IMR-90 (cell line): ENCODE results near the gene LRRN2. TPM values are rescaled to one million over a fixed set of nuclear protein-coding genes. Genes with fewer than 3 reads are reported as not detected.

ENCODE experiments used
- ATAC-seq: fragments of 200-7000 bp; cut with Tn5 transposase; 2 replicates; pipeline ENCODE4 v1.9.1; 2020; ENCODE audit warnings: low read depth, mild to moderate bottlenecking, moderate library complexity
- BruUV-seq: library from RNA; stranded (reverse); fragments of 400-500 nt; replicated peaks from 2 replicates; lab custom pipeline; 2021; lab: Mats Ljungman, UMichigan
- CTCF ChIA-PET: fragments of 300-600 bp; formaldehyde crosslinking; extraction: SDS; loops from one replicate; lab custom pipeline; 2021; ENCODE audit warnings: antibody characterized with exemption; lab: Yijun Ruan, JAX
- POLR2A ChIA-PET: fragments of 300-600 bp; sonication (Branson Sonifier 250); formaldehyde crosslinking; loops from one replicate; lab custom pipeline; 2022; ENCODE audit warnings: antibody characterized with exemption; ENCODE audit not compliant: unreplicated experiment; lab: Charles Lee
- DNase-seq: peaks from one replicate; pipeline ENCODE4 v3.0.0; 2013
- H2AFZ ChIP-seq: replicated peaks from 2 replicates; pipeline ENCODE3; 2013; ENCODE audit warnings: low read length, mild to moderate bottlenecking; ENCODE audit not compliant: poor library complexity
- H2AK5ac ChIP-seq: 2 replicates; pipeline ENCODE4 v1.6.1; 2013; ENCODE audit warnings: low read depth, low read length, inconsistent platforms
- H2AK9ac ChIP-seq: replicated peaks from 2 replicates; pipeline ENCODE3; 2013; ENCODE audit warnings: mild to moderate bottlenecking, low read depth, low read length, moderate library complexity; ENCODE audit not compliant: poor library complexity
- H2BK120ac ChIP-seq: 2 replicates; pipeline ENCODE4 v1.6.1; 2013; ENCODE audit warnings: low read depth, low read length, inconsistent platforms
- H2BK15ac ChIP-seq: 3 replicates; pipeline ENCODE4 v1.6.1; 2013; ENCODE audit warnings: low read depth, low read length, inconsistent platforms
- H2BK20ac ChIP-seq: 2 replicates; pipeline ENCODE4 v1.6.1; 2013; ENCODE audit warnings: low read depth, mild to moderate bottlenecking, inconsistent platforms, low read length, moderate library complexity
- H2BK5ac ChIP-seq: 2 replicates; pipeline ENCODE4 v1.6.1; 2013; ENCODE audit warnings: mild to moderate bottlenecking, low read depth, low read length, inconsistent platforms; ENCODE audit not compliant: poor library complexity, severe bottlenecking
- H3K14ac ChIP-seq: replicated peaks from 2 replicates; pipeline ENCODE4 v1.6.1; 2013; ENCODE audit warnings: low read depth, low read length, inconsistent platforms
- H3K18ac ChIP-seq: 2 replicates; pipeline ENCODE4 v1.6.1; 2013; ENCODE audit warnings: low read depth, low read length, control low read depth
- H3K23ac ChIP-seq: 2 replicates; pipeline ENCODE4 v1.6.1; 2013; ENCODE audit warnings: low read depth, low read length, inconsistent platforms
- H3K27ac ChIP-seq: 2 replicates; pipeline ENCODE4 v1.5.1; 2013; ENCODE audit warnings: mild to moderate bottlenecking, control low read depth, low read length; ENCODE audit not compliant: insufficient read depth
- H3K27me3 ChIP-seq: 2 replicates; pipeline ENCODE4 v1.6.1; 2013; ENCODE audit warnings: low read length; ENCODE audit not compliant: control insufficient read depth, insufficient read depth
- H3K36me3 ChIP-seq: 2 replicates; pipeline ENCODE4 v1.6.1; 2013; ENCODE audit warnings: low read length, mixed read lengths; ENCODE audit not compliant: control insufficient read depth, insufficient read depth
- H3K4ac ChIP-seq: 2 replicates; pipeline ENCODE4 v1.6.1; 2013; ENCODE audit warnings: low read depth, low read length, inconsistent platforms
- H3K4me1 ChIP-seq: 2 replicates; pipeline ENCODE4 v1.6.1; 2013; ENCODE audit warnings: low read length, mixed read lengths; ENCODE audit not compliant: control insufficient read depth, insufficient read depth
- H3K4me2 ChIP-seq: 2 replicates; pipeline ENCODE4 v1.6.1; 2013; ENCODE audit warnings: low read depth, mild to moderate bottlenecking, control low read depth, low read length, moderate library complexity
- H3K4me3 ChIP-seq: 2 replicates; pipeline ENCODE4 v1.5.1; 2013; ENCODE audit warnings: low read depth, mild to moderate bottlenecking, control low read depth, low read length, moderate library complexity; ENCODE audit not compliant: insufficient read depth
- H3K56ac ChIP-seq: 2 replicates; pipeline ENCODE4 v1.6.1; 2013; ENCODE audit warnings: low read length, inconsistent platforms; ENCODE audit not compliant: insufficient read depth; ENCODE audit errors: extremely low read depth
- H3K79me1 ChIP-seq, 2 experiments: 2 replicates each; pipeline ENCODE4 v1.6.1; 2013; ENCODE audit warnings: low read length in 2 of 2, inconsistent platforms in 1 of 2, low read depth in 1 of 2
- H3K9ac ChIP-seq: 2 replicates; pipeline ENCODE4 v1.6.1; 2013; ENCODE audit warnings: low read depth, low read length, control low read depth
- H3K9me1 ChIP-seq: 2 replicates; pipeline ENCODE4 v1.6.1; 2013; ENCODE audit warnings: low read length, inconsistent platforms; ENCODE audit not compliant: insufficient read depth
- H3K9me3 ChIP-seq: 2 replicates; pipeline ENCODE4 v1.6.1; 2013; ENCODE audit warnings: low read length; ENCODE audit not compliant: control insufficient read depth, insufficient read depth
- H4K20me1 ChIP-seq: 2 replicates; pipeline ENCODE4 v1.6.1; 2013; ENCODE audit warnings: low read length, inconsistent platforms; ENCODE audit not compliant: insufficient read depth
- H4K5ac ChIP-seq: 2 replicates; pipeline ENCODE4 v1.6.1; 2013; ENCODE audit warnings: mild to moderate bottlenecking, low read depth, low read length, control low read depth
- H4K8ac ChIP-seq, 2 experiments: 2 replicates each; pipeline ENCODE4 v1.6.1; 2013; ENCODE audit warnings: low read depth in 2 of 2, low read length in 2 of 2, control low read depth in 1 of 2, inconsistent platforms in 1 of 2
- H4K91ac ChIP-seq: 2 replicates; pipeline ENCODE4 v1.6.1; 2013; ENCODE audit warnings: low read depth, low read length, inconsistent platforms; ENCODE audit not compliant: insufficient read depth
- BHLHE40 ChIP-seq: fragments of 150-350 bp; IDR thresholded peaks from 2 replicates; pipeline ENCODE4 v1.6.1; 2016; ENCODE audit warnings: mild to moderate bottlenecking, low read depth, low read length
- CEBPB ChIP-seq: IDR thresholded peaks from 2 replicates; pipeline ENCODE4 v1.6.1; 2012; ENCODE audit warnings: low read depth, low read length, improper control_type of control experiment
- CHD1 ChIP-seq: IDR thresholded peaks from 2 replicates; pipeline ENCODE4 v1.6.1; 2012; ENCODE audit warnings: low read depth, low read length, improper control_type of control experiment
- FOS ChIP-seq: fragments of 150-350 bp; IDR thresholded peaks from 2 replicates; pipeline ENCODE4 v1.6.1; 2016; ENCODE audit warnings: low read depth, low read length
- MAFK ChIP-seq: IDR thresholded peaks from 2 replicates; pipeline ENCODE4 v1.6.1; 2012; ENCODE audit warnings: low read depth, low read length, improper control_type of control experiment
- MAZ ChIP-seq: IDR thresholded peaks from 2 replicates; pipeline ENCODE4 v1.6.1; 2012; ENCODE audit warnings: low read depth, mild to moderate bottlenecking, low read length, improper control_type of control experiment, moderate library complexity, borderline replicate concordance
- MXI1 ChIP-seq: IDR thresholded peaks from 2 replicates; pipeline ENCODE4 v1.6.1; 2012; ENCODE audit warnings: low read depth, mild to moderate bottlenecking, low read length, moderate library complexity, borderline replicate concordance
- NFE2L2 ChIP-seq: fragments of 150-350 bp; IDR thresholded peaks from 2 replicates; pipeline ENCODE4 v1.6.1; 2016; ENCODE audit warnings: low read depth, mild to moderate bottlenecking, low read length
- POLR2A ChIP-seq: IDR thresholded peaks from 2 replicates; pipeline ENCODE4 v1.6.1; 2012; ENCODE audit warnings: mild to moderate bottlenecking, low read depth, low read length
- RAD21 ChIP-seq: IDR thresholded peaks from 2 replicates; pipeline ENCODE4 v1.6.1; 2012; ENCODE audit warnings: low read length, improper control_type of control experiment
- RCOR1 ChIP-seq: IDR thresholded peaks from 2 replicates; pipeline ENCODE4 v1.6.1; 2012; ENCODE audit warnings: mild to moderate bottlenecking, low read length, improper control_type of control experiment; ENCODE audit not compliant: insufficient replicate concordance
- RFX5 ChIP-seq: IDR thresholded peaks from 2 replicates; pipeline ENCODE4 v1.8.0; 2012; ENCODE audit warnings: low read depth, mild to moderate bottlenecking, low read length, moderate library complexity
- SMC3 ChIP-seq: fragments of 150-350 bp; IDR thresholded peaks from 2 replicates; pipeline ENCODE4 v1.6.1; 2016; ENCODE audit warnings: low read depth, mild to moderate bottlenecking, antibody characterized with exemption, low read length, moderate library complexity
- WGBS, 2 experiments: methylation state at CpG; one replicate each; pipeline versions ENCODE4 v1.1.5 to v1.1.7; 2013; ENCODE audit warnings: missing lambda C conversion rate in 2 of 2; ENCODE audit not compliant: insufficient read length in 1 of 2; ENCODE audit errors: extremely low coverage in 2 of 2; 5-methylcytosine and 5-hydroxymethylcytosine counted together
- dilution Hi-C: fragments of 300-500 bp; cut with HindIII; formaldehyde crosslinking; loops from one replicate; pipeline ENCODE4 v1.14.3; 2018; ENCODE audit warnings: low sequenced_read_pairs; ENCODE audit not compliant: unreplicated experiment
- in situ Hi-C: fragments of 300-500 bp; cut with MboI; formaldehyde crosslinking; loops from 3 replicates; pipeline ENCODE4 v1.14.3; 2019; ENCODE audit warnings: low sequenced_read_pairs, inconsistent platforms, mixed read lengths
- intact Hi-C: fragments of 100-400 bp; cut with micrococcal nuclease; formaldehyde crosslinking; loops from 2 replicates; pipeline ENCODE4 v1.10.0; 2022
- polyA plus RNA-seq, 3 experiments: library from polyadenylated mRNA; depleted of rRNA; stranded (reverse); fragments of >200 nt; gene quantifications; 2 replicates each; pipeline ENCODE4 v1.2.3, GENCODE V29; 2012; ENCODE audit warnings: low replicate concordance in 1 of 3
- total RNA-seq: library from RNA; depleted of rRNA; stranded (reverse); fragments of >200 nt; gene quantifications from 2 replicates; pipeline ENCODE4 v1.2.3, GENCODE V29; 2012
- TF ChIP-seq, protein P1 (sequence below): conservative IDR thresholded peaks from 2 replicates; pipeline ENCODE4 v1.5.1; 2012; ENCODE audit warnings: mild to moderate bottlenecking, low read depth, low read length, improper control_type of control experiment
- TF ChIP-seq, protein P2 (sequence below): fragments of 150-350 bp; IDR thresholded peaks from 2 replicates; pipeline ENCODE4 v1.6.1; 2016; ENCODE audit warnings: low read depth, mild to moderate bottlenecking, low read length, moderate library complexity, borderline replicate concordance
- TF ChIP-seq, protein P3 (sequence below): fragments of 150-350 bp; IDR thresholded peaks from 2 replicates; pipeline ENCODE4 v1.6.1; 2017; ENCODE audit warnings: mild to moderate bottlenecking, antibody characterized with exemption, low read length, low read depth

LRRN2 gene
- total and polyA plus RNA-seq, 2 of the 4 experiments (the other 2 are of a cell fraction) = not detected

DNA sequence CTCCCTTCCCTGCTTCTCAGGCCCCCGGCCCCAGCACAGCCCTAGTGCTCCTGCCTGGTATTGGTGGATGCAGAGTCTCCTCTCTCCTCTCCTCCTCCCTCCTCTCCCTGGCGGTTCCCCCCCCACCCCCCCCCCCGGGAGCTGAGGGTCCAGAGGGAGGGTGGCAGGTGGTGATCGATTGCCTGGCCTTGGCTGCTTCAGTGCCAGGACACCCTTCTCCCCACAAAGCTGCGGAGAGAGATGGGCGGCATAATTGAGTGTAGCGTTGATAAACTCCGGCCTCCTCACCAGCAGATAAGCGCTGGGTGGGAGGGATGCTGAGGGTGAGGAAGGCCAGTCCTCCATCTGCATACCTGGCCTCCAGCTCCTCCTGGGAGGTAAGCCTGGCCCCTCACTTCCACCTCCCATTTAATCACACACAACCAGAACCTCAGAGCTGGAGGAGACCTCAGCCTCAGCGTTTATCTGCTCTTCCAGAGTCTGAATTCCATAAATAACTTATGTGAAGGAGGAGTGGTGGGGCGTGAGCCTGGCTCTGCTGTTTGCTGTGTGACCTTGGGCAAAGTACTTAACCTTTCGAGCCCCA lies 60.8 kb downstream of the LRRN2 start:
- Histone ChIP-seq H2BK5ac (no peak overlapping the region), H3K9ac (no peak overlapping the region), H3K18ac (no peak overlapping the region), H3K9me3 (no peaks in the 10 kb centered on the region), H3K27me3 (peaks cover 49% of the 10 kb centered on the region), H3K4ac (no peak overlapping the region), H3K4me2 (no peak overlapping the region), H3K56ac (no peak overlapping the region), H3K79me1 (no peaks in the 10 kb centered on the region), H3K4me3 (no peak overlapping the region), H3K4me1 (no peaks in the 10 kb centered on the region), H2AFZ (peak overlapping the region; percentile 14), H3K36me3 (no peaks in the 10 kb centered on the region), H2BK15ac (no peak overlapping the region), H3K27ac (no peak overlapping the region), H4K20me1 (no peaks in the 10 kb centered on the region), H2BK20ac (no peak overlapping the region), H4K5ac (no peak overlapping the region), H4K8ac (no peak overlapping the region), H3K23ac (no peak overlapping the region), H3K14ac (no peak overlapping the region), H3K9me1 (no peaks in the 10 kb centered on the region), H2BK120ac (no peak overlapping the region), H4K91ac (no peak overlapping the region), H2AK9ac (no peak overlapping the region), H2AK5ac (no peak overlapping the region)
- TF ChIP-seq POLR2A (no peak), CEBPB (no peak), FOS (no peak), BHLHE40 (no peak), SMC3 (no peak), NFE2L2 (no peak), CHD1 (no peak), RAD21 (no peak), MXI1 (no peak), MAZ (no peak), RFX5 (no peak), RCOR1 (no peak), MAFK (no peak)
- TF ChIP-seq, protein P1, sequence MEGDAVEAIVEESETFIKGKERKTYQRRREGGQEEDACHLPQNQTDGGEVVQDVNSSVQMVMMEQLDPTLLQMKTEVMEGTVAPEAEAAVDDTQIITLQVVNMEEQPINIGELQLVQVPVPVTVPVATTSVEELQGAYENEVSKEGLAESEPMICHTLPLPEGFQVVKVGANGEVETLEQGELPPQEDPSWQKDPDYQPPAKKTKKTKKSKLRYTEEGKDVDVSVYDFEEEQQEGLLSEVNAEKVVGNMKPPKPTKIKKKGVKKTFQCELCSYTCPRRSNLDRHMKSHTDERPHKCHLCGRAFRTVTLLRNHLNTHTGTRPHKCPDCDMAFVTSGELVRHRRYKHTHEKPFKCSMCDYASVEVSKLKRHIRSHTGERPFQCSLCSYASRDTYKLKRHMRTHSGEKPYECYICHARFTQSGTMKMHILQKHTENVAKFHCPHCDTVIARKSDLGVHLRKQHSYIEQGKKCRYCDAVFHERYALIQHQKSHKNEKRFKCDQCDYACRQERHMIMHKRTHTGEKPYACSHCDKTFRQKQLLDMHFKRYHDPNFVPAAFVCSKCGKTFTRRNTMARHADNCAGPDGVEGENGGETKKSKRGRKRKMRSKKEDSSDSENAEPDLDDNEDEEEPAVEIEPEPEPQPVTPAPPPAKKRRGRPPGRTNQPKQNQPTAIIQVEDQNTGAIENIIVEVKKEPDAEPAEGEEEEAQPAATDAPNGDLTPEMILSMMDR = no peak
- TF ChIP-seq, protein P2, sequence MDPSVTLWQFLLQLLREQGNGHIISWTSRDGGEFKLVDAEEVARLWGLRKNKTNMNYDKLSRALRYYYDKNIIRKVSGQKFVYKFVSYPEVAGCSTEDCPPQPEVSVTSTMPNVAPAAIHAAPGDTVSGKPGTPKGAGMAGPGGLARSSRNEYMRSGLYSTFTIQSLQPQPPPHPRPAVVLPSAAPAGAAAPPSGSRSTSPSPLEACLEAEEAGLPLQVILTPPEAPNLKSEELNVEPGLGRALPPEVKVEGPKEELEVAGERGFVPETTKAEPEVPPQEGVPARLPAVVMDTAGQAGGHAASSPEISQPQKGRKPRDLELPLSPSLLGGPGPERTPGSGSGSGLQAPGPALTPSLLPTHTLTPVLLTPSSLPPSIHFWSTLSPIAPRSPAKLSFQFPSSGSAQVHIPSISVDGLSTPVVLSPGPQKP = no peak
- TF ChIP-seq, protein P3, sequence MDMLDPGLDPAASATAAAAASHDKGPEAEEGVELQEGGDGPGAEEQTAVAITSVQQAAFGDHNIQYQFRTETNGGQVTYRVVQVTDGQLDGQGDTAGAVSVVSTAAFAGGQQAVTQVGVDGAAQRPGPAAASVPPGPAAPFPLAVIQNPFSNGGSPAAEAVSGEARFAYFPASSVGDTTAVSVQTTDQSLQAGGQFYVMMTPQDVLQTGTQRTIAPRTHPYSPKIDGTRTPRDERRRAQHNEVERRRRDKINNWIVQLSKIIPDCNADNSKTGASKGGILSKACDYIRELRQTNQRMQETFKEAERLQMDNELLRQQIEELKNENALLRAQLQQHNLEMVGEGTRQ = no peak
- 33% methylated on average over 1 of the region's 12 CpGs; no CpG with 5 or more reads in 1 of the 2 experiments for WGBS, 2 experiments
- CTCF ChIA-PET = no interaction called here
- intact Hi-C loops (no loop called here), dilution Hi-C loops (no loop called here), in situ Hi-C loops (no loop called here)
- POLR2A ChIA-PET = no interaction called here
- ATAC-seq (no peak), DNase-seq (no peak)
- no TSS peak for BruUV-seq
